NCI-H510A (cell line): Measurements from ENCODE around the gene AURKB.
A peak's percentile ranks its signal among the peaks of the same experiment; 100 is the strongest.
"Not testable (repeated sequence)": the region's sequence is repeated elsewhere in the genome, so short reads cannot be mapped to it uniquely, and the experiment has no call there.

Experiments
- DNase-seq: peaks from one replicate; lab custom pipeline; 2025; lab: John Stamatoyannopoulos, UW

Gene AURKB

GRCh38 chr17:8209907-8210760 lies at the start of gene AURKB:
Gene AURKB, minus strand, starts transcription at chr17:8210575. Its CDS starts 351 bp downstream, at chr17:8210224.
- DNase-seq: peak; percentile 93

DNA sequence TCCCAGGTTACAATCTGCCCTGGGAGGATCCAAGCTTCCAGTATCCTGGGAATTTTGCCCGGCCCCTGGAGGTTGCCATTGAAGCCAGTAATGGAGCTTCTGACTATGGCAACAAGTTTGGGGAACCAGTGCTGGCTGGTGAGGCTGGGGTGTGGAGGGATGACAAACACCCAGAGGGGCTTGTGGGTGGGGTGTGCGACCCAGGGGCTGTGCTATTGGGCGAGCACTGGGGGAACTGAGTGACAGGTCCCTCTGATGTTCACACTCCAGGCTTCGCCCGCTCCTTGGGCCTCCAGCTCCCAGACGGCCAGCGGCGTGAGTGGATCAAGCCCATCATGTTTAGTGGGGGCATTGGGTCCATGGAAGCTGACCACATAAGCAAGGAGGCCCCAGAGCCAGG lies 47.4 kb upstream of the AURKB start:
- no peak for DNase-seq

DNA sequence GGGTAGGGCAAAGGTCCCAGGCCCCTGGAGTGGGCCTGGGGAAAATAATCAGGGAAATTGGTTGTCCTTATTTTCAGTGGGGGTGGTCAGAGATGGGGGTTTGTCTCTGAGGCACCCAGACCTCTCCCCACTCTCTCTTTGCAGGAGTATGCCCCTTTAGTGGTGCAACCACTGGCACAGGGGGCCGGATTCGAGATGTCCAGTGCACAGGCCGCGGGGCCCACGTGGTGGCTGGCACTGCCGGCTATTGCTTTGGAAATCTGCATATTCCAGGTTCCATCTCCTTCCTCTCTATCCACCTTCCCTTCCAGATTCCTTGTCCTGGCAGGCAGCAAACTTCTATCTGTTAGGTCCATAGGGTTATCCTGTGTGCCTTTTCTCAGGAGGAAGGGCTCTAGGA lies 46.3 kb upstream of the AURKB start:
- DNase-seq: no peak

DNA sequence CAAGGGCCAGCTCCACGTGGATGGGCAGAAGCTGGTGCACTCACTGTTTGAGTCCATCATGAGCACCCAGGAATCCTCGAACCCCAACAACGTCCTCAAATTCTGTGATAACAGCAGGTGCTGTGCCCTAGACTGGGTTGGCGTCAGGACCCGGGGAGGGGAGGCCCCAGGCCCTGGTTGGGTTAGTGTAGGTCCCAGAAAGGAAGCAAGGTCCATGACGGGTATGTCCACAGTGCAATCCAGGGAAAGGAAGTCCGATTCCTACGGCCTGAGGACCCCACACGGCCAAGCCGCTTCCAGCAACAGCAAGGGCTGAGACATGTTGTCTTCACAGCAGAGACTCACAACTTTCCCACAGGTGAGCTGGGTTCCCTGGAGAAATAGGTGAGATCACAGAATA lies 45.9 kb upstream of the AURKB start:
- DNase-seq: no peak

DNA sequence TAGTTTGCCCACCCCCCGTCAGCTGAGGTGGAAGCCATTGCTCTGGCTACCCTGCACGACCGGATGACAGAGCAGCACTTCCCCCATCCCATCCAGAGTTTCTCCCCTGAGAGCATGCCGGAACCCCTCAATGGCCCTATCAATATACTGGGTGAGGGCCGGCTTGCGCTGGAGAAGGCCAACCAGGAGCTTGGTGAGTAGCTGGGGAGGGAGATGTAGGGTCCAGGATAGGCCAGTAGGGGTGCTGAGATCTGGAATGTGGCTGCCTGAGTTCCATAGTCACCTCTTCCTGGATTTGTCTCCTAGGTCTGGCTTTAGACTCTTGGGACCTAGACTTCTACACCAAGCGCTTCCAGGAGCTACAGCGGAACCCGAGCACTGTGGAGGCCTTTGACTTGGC lies 45.1 kb upstream of the AURKB start:
- no peak for DNase-seq

GRCh38 chr17:8254881-8255280 lies 44.5 kb upstream of the AURKB start:
- DNase-seq: no peak

DNA sequence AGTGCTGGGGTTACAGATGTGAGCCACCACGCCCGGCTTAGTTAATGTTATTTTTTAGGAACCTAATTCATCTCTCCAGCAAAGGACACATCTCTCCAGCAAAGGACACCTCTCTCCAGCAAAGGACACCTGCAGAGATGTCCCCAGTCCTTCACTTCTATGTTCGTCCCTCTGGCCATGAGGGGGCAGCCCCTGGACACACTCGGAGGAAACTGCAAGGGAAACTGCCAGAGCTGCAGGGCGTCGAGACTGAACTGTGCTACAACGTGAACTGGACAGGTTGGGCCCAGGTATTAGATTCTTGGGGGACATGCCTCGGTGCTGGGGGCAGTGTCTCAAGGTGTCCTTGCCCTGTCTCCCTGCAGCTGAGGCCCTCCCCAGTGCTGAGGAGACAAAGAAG lies 43.4 kb upstream of the AURKB start:
- no peak for DNase-seq

GRCh38 chr17:8251411-8251810 lies 41.0 kb upstream of the AURKB start:
- not testable (repeated sequence) for DNase-seq

DNA sequence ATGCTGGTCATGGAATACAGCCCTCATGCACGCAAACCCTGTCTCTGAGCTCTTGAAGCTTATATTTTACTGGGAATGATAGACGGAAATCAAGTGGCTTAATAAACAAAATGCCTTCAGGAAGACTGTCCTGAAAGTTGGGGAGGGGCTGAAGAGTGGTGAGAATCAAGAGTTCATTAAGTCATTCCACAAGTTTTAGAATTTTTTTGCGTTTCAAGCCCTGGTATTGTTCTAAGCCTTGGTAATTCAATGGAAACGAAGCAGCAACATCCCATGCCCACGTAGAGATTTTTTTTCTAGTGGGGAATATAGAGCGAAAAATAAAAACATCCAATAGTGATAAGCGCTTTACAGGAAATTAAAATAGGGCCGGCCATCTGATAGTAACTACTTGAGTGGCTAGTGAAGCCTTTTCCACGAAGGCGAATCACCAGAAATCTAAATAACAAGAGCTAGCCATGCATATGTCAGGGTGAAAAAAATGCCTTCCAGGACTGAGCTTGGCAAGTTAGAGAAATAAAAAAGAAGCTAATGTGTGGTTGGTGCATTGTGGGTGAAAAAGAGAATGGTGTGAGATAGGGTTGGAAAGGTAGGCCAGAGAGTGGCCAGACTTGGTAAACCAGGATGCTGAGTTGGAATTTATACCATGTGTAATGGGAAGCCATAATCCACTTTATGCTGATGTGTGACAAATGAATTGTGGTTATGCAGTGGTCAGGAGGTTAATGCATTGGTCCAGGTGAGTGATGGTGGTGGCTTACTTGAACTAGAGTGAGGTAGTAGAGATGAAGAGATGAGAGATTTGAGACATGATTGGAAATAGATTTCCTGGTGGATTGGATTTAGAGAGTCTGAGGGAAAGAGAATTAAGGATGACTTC lies 39.5 kb upstream of the AURKB start:
- no peak for DNase-seq

DNA sequence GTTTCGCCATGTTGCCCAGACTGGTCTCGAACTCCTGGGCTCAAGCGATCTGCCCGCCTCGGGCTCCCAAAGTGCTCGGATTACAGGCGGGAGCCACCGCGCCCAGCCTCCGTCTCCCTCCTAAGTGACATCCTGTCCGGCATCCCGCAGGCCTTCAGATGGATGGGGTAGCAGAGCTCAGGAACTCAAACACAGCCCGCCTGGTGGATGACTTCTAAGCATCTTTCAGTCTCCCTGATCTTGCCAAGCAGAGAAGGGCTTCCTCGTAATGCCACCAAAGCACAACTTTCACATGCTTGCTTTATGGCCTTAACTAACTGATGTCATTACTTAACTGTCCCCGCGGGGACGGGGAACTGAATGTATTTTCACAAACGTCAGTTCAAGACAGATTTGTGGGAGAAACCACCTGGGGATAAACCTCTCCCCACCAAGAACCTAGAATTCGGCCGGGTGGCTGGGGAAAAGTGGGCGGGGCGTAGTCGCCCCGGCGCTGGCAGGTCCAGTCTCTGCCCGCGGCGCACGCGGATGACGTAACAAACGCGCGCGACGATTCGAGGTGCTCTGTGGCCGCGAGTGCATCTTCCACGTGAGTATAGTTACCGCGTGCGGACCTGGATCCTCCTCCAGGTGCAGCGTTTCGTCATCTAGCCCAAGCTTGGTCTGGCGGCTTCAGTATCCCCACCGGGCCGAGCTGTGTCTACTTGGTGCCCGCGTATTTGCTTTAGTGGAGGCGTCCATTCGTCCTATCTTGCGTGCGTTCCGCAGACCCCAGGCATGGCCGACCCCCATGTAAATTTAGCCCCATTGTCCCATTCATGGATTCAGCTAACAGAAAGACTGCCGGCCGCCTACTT lies 38.6 kb upstream of the AURKB start, which contains the start of gene PFAS:
TSS of gene PFAS (plus strand) at position 539 of the 857 bp plus-strand sequence. CDS start 4,649 bp downstream, outside the sequence.
- peak; percentile 85 for DNase-seq

GRCh38 chr17:8244768-8245167 lies 34.4 kb upstream of the AURKB start:
- no peak for DNase-seq

GRCh38 chr17:8243827-8244226 lies 33.5 kb upstream of the AURKB start:
- no peak for DNase-seq

- no peak for DNase-seq
Measured at GRCh38 chr17:8237886-8238285, 27.5 kb upstream of the AURKB start.

GRCh38 chr17:8237175-8237574 lies 26.8 kb upstream of the AURKB start:
- DNase-seq: peak; percentile 91

DNA sequence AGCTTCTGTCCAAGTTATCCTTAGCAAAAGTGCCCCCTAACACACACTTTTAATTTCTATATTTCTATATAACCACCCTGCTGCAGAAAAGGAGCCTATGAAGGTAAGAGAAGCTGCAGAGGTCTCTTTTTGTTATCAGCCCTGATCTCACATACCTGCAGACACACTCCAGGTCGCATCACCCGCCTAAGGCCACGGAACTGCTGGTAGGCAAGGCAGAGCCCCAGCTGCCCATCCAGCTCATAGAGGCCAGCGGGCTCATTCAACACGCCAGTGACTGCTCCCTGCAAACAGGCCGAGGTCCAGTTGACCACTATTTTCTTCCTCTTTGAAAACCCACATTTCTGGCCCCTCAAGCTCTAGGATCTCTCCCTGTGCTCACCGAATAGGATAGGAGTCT lies 25.3 kb upstream of the AURKB start:
- no peak for DNase-seq

DNA sequence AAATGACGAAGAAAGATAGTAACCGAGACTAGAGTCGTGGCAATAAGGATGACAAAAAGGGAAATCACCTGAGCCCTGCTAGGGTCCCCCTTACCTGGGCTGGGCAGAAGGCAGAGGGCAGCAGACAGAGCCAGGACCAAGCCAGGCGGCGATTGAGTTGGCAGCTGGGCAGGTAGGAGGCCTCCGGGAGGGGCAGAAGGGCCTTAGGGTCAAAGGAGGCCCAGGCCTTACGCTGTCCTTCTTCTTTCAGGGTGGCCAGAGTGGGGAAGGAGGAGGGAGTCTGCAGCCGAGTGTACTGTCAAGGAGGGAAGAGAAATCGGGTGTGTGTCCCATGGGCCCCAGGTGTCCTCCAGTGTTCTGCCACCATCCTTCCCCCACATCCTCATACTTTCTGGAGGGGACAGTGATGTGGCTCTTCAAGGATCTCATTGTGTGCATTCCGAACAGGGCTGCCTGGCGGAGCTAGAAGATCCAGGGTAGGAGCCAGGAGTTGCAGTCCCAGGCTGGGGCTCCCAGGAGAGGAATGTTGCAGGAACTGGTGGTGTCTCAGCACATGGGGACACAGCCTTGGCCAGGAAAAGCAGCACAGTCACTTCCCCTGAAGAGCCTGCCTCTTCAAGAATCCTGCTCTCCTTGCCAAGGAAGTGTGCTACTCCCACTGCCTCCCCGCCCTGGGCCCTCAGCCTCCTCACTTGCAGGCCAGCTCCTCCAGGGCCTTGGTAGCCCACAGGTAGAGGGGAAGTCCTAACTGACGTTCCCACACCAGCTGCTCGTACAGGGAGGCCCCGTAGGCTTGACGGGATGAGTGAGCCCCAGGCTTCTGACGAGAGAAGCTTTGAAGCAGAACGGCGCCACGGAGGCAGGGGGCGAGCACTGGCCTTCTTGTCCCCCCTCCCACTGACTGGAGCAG lies 24.2 kb upstream of the AURKB start:
- no peak for DNase-seq

DNA sequence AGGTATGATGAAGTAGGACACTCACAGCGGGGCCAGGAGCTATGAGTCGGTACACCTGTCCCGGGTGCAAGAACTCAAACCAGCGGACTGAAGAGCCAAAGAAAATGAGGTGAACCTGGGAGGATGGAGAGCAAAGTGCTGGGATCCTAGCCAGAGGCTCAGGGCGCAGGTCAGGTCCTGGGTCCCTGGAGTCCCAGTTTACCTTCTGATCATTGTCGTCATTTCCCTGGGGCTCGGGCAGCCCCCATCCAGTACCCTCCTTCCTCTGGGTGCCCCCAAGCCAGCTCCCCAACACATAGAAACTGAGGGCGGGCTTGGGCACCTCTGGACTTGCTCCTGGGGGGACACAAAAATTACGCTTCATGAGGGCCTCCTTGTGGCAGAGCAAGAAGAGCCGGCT lies 21.3 kb upstream of the AURKB start:
- no peak for DNase-seq

DNA sequence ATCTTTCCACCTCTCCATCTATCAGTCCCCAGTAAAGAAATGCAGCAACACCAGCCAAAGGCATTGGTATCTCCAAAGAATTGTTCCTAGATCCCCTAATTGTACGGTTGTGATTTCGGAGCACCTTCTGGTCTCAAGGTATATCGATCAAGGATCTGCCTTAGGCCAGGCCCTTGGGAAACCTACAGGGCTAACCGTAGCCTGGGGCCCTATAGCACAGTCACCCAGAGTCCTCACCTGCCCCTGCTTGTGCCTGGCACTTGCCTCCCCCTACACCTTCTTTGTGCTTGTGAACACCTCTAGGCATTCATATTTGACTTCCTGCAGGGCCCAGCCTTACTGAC lies 16.8 kb upstream of the AURKB start:
- DNase-seq: no peak

DNA sequence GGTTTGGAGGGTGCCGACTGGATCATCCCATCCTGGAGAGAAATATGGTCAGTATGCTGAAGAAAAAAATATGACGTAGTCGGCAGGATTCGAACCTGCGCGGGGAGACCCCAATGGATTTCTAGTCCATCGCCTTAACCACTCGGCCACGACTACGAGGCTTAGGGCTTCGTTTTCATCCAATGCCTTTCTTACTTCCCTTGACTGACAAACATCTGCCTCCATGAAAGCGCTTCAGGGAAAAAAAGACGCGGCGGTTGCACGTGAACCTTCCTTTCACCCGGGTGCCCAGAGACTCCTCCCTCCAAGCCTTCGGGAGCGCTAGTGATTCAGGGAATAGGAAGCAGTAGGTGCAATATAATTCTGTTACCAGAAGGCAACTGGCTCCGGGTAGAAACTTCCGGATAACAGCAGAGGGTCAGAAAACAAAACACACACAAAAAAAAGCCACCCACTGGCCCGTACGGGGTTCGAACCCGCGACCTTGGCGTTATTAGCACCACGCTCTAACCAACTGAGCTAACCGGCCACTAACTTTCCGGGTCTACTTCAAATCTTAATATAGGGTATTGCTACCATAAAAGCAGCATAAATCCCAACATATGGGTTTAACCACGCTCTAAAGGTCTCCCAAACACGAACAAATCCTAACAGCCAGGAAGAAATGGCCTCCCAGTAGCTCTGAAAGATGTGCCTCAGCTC lies 16.3 kb upstream of the AURKB start:
- peak; percentile 72 for DNase-seq

DNA sequence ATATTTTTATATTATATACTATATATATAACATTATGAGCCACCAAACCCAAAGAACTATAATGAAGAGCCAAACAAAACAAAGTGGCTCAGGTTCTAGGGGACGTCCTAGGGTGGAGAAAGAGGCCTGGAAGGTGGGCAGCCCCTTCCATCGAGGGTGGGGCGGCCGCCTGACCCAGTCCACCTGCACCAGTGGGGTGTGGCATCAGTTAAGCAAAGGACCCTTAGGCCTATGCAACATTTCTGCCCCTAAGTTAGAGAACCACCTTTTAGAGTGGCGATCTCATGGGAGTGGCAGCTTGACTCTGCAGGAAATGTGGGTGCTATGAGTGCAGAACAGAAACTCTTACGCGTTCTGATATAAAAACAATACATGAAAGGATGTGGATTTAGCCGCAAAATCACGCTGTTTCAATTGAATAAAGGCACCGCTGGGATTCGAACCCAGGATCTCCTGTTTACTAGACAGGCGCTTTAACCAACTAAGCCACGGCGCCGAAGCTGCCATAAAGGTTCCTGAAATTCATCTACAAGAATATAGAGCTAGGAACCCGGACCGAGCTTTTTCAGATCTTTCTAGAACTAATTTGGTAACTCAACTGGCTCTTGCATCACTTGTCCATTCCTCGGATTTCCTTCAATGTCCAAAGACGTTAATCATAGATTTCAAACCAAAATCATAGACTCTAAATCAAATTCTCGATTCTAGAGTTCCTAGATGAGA lies 15.6 kb upstream of the AURKB start:
- DNase-seq: peak; percentile 46
